IMR-90 (cell line): Measurements from ENCODE around the gene GAL3ST1. TPM values are rescaled to one million over a fixed set of nuclear protein-coding genes. Genes with fewer than 3 reads are reported as not detected.

Source experiments
- SMC3 ChIP-seq: fragments of 150-350 bp; IDR thresholded peaks from 2 replicates; pipeline ENCODE4 v1.6.1; 2016; ENCODE audit warnings: low read depth, mild to moderate bottlenecking, antibody characterized with exemption, low read length, moderate library complexity
- polyA plus RNA-seq, 3 experiments: library from polyadenylated mRNA; depleted of rRNA; stranded (reverse); fragments of >200 nt; gene quantifications; 2 replicates each; pipeline ENCODE4 v1.2.3, GENCODE V29; 2012; ENCODE audit warnings: low replicate concordance in 1 of 3
- total RNA-seq: library from RNA; depleted of rRNA; stranded (reverse); fragments of >200 nt; gene quantifications from 2 replicates; pipeline ENCODE4 v1.2.3, GENCODE V29; 2012
- TF ChIP-seq, protein P1 (sequence below): fragments of 150-350 bp; IDR thresholded peaks from 2 replicates; pipeline ENCODE4 v1.6.1; 2016; ENCODE audit warnings: low read depth, mild to moderate bottlenecking, low read length, moderate library complexity, borderline replicate concordance

GAL3ST1 gene
- total and polyA plus RNA-seq, 2 of the 4 experiments (the other 2 are of a cell fraction): not detected

DNA sequence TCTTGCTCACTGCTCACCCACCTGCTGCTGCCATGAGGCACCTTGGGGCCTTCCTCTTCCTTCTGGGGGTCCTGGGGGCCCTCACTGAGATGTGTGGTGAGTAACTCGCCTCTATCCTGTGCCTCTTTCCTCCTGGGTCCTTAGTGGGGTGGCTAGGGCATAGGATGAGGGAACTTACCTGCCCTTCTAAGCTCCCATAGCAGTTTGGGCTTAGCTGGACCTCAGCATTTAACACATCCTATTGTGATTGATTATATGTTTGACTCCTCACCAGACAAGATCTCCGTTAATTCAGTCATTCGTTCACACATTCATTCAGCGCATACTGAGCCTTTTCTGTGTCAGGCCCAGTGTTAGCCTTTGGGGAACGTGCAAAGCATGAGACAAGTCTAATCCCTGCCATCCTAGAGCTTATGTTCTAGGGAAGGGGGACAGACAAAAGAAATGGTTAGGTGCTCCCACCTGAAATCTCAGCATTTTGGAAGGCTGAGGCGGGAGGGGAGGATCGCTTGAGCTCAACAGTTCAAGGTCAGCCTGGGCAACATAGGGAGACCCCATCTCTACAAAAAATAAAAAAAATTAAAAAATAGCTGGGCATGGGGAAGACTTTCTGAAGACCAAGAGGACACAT lies 33.0 kb upstream of the GAL3ST1 start (continued):
- TF ChIP-seq, protein P1, sequence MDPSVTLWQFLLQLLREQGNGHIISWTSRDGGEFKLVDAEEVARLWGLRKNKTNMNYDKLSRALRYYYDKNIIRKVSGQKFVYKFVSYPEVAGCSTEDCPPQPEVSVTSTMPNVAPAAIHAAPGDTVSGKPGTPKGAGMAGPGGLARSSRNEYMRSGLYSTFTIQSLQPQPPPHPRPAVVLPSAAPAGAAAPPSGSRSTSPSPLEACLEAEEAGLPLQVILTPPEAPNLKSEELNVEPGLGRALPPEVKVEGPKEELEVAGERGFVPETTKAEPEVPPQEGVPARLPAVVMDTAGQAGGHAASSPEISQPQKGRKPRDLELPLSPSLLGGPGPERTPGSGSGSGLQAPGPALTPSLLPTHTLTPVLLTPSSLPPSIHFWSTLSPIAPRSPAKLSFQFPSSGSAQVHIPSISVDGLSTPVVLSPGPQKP: no peak
- no peak for TF ChIP-seq SMC3
